ENCODE data around the gene PIP5KL1.

- TF ChIP-seq, protein P1, sequence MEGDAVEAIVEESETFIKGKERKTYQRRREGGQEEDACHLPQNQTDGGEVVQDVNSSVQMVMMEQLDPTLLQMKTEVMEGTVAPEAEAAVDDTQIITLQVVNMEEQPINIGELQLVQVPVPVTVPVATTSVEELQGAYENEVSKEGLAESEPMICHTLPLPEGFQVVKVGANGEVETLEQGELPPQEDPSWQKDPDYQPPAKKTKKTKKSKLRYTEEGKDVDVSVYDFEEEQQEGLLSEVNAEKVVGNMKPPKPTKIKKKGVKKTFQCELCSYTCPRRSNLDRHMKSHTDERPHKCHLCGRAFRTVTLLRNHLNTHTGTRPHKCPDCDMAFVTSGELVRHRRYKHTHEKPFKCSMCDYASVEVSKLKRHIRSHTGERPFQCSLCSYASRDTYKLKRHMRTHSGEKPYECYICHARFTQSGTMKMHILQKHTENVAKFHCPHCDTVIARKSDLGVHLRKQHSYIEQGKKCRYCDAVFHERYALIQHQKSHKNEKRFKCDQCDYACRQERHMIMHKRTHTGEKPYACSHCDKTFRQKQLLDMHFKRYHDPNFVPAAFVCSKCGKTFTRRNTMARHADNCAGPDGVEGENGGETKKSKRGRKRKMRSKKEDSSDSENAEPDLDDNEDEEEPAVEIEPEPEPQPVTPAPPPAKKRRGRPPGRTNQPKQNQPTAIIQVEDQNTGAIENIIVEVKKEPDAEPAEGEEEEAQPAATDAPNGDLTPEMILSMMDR (IDR thresholded peaks at IDR 0.05) = no peak
- no peak for TF ChIP-seq EP300 (IDR thresholded peaks at IDR 0.05)
- TF ChIP-seq POLR2A (IDR thresholded peaks at IDR 0.05) = no peak
These were observed 22.6 kb upstream of the PIP5KL1 start for GRCh38 chr9:127953154-127953553.

Measured in ovary (tissue), 3 donors.